Left renal pelvis (tissue), 4 donors: ENCODE data around the gene DLGAP1. TPM values are rescaled to one million over a fixed set of nuclear protein-coding genes. Genes with fewer than 3 reads are reported as not detected.
"Not testable (repeated sequence)": the region's sequence is repeated elsewhere in the genome, so short reads cannot be mapped to it uniquely, and the experiment has no call there.

Experiments used
- DNase-seq, 4 donors: peaks; one replicate each; pipeline ENCODE4 v3.0.0-alpha.2; 2013; ENCODE audit warnings: low read depth in 4 of 4, low spot score in 3 of 4
- polyA plus RNA-seq, 4 donors: library from polyadenylated mRNA; unstranded; fragments of 120-200 nt; gene quantifications; one replicate each; pipeline ENCODE4 v1.2.1, GENCODE V29; 2013; ENCODE audit not compliant: insufficient read length in 4 of 4

The DLGAP1 gene
- polyA plus RNA-seq, 4 donors, result 4.1 to 6.8 (median 4.5) TPM

DNA sequence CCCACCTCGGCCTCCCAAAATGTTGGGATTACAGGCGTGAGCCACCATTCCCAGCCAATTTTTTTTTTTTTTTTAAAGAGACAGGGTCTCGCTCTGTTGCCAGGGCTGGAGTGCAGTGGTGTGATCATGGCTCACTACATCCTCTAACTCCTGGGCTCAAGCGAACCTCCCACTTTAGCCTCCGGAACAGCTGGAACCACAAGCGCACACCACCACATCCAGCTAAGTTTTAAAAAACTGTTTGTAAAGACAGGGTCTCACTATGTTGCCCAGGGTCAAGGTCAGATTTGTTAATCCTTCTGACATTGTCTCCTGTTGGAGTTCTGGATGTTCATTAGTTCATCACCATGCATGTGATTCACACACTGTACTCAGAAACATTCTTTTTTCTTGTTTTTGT, 855.2 kb downstream of the DLGAP1 start:
- DNase-seq, result no peak

DNA sequence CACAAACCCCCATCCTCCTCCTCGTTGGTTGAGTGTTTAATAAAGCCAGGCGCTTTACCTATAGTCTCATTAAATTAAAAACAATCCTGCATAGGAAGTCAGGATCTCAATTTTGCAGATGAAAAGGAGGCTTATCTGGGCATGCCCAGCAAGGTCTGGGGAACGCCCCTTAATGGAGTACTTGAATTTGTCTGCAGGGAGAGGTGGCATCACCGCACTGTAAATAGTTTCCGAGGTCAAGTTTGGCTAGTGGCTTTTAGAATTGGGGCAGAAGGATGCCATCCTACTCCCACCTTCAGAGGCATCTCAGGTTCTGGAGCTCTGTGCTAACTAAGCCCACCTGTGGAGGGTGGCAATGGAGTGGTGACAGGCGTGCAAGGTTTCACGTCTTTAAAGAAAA, 855.9 kb downstream of the DLGAP1 start:
- no peak for DNase-seq

DNA sequence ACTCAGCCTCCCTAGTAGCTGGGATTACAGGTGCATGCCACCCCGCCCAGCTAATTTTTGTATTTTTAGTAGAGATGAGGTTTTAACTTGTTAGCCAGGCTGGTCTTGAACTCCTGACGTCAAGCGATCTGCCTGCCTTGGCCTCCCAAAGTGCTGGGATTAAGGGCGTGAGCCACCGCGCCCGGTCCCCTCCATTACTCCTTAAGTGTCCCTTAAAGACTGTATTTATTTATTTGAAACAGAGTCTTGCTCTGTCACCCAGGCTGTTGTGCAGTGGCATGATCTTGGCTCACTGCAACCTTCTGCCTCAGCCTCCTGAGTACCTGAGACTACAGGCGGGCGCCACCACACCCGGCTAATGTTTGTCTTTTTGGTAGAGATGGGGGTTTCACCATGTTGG, 856.5 kb downstream of the DLGAP1 start:
- DNase-seq, result no peak

DNA sequence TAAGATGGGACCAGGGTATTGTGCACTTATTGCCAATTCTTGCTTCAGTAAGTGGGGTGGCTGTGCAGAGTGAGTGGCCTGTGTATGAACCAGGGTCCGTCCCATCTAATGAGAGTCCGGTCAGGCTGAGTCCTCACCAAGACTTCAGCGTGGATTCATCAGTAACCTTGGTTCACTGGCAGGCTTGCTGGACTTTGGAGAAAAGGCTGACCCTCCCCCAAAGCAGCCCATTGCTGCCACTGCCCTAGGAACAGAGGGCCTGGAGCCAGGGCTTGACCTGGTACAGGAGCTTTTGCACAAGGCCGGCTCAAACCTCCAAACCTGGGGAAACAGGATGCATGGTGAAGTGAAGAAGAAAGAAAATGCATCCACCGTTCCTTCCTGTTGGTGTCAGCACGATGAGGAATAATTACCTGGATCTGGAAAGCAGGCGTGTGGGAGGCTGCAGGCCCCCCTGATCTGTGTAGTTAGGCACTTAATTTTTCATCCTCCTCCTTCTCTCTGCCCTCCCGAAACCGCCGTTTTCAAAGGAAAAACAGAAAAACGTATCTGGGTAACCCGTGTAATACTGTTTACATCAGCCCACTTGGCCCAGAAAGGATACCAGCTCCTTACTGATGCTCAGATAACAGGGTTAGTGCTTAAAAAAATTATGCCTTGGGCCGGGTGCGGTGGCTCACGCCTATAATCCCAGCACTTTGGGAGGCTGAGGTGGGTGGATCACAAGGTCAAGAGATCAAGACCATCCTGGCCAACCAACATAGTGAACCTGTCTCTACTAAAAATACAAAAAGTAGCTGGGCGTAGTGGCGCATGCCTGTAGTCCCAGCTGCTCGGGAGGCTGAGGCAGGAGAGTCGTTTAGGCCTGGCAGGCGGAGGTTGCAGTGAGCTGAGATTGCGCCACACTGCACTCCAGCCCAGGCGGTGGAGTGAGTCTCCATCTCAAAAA, 857.4 kb downstream of the DLGAP1 start:
- DNase-seq, result no peak

DNA sequence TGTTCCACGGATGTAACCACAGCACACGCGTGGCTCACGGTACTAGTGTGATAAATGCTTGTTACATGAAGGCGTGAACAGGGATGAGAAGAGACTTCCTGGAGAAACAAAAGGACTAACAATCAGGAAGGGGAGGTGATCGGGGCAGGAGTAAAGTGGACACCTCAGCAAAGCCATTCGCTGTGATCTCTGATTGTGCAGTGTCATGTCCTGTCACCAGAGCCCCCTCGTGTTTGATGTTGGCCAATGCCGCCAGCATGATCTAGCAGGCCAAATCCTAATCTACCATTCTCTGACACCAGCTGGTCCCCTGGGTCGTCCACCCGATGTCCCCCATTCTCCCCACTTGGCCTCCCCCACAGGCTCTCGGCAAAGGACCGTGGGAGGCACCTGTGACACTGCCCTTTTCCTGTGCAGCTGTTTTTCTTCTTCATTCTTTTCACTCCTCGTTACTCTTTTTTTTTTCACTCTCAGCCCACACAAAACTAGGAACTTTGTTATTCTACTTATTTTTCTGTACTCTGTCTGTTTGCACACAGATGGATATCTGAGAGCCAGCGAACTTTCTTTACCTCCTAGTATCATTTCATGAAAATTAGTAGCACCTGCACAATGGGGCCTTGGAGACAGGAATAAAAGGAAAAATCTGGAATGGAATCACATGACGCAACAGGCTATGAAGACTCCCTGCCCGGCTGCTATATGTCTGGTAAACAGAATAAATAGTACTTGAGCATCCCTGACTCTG, 858.3 kb downstream of the DLGAP1 start:
- no peak for DNase-seq

DNA sequence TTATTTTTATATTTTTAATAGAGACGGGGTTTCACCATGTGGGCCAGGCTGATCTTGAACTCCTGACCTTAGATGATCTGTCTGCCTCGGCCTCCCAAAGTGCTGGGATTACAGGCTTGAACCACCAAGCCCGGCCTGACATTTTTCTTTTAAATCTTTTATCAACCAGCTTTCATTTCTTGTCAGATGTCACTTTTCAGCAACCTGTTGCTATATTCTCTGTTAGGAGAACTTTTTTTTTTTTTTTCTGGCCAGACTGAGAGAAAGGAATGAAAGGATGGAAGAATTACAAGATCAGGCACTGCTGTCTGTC, 858.8 kb downstream of the DLGAP1 start:
- DNase-seq, result no peak

DNA sequence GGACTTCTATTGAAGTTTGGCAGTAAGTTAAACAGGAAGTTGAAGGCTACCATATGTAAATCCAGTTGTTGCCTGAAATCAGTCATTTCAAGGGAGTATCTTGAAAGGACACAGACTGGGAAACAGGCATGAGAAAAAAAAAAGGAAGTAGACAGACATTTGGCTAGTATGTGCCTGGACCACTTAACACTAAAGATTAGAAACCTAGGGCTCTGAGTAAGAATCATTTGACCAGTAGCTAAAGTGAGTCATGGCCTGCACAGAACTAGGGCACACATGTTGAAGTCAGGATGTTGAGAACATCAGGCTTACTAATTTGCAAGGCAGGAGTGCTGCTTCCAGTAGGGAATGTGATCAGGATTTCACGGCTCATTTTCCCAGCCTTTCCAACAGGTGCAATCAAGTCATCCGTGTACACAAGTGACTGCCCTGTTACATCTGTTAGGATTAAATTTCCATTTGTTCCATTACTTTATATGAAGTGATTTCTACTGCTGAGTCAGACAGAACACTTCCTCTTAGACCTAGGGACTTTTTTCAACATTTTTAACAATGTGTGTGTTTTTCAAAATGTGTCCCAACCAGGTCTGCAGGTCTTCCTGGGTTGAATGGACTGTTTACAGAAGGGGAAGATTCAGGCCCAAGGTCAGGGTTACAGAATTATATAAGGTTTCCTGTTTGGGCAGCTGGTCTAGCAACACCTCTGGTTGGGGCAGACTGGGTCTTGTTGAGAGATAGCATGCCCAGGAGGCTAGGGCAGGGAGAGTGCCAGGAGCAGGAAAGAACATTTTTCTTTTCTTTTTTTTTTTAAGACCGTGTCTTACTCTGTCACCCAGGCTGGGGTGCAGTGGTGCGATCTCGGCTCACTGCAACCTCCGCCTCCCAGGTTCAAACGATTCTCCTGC, 859.5 kb downstream of the DLGAP1 start:
- no peak for DNase-seq

DNA sequence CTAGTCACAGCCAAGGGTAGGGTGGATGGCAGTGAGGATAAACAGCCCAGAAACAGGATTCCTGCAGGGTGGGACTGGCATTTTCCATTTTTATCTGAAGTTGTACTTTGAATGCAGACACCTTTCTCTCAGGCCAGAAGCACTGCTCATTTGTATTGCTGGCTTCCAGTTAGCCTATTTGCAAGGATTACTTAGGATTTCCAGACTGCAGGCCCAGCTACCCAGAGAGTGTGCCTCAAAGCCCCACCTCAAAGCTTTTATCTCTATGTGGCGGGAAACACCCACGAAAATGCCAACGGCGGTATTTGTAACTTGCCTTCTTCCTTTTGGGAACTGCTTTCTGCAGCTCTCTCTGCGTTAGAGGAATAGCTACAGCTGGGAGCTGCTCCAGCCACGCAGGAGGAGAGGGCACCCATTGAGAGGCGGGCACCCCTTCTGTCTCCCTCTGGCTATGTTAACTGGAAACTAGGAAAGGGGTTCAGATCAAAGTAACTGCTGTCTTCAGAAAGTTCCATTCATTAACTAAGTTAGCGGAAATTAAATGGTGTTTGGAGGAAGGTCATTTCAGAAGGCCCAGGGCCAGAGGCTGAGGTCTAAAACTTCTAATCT, 860.2 kb downstream of the DLGAP1 start:
- DNase-seq, result no peak

DNA sequence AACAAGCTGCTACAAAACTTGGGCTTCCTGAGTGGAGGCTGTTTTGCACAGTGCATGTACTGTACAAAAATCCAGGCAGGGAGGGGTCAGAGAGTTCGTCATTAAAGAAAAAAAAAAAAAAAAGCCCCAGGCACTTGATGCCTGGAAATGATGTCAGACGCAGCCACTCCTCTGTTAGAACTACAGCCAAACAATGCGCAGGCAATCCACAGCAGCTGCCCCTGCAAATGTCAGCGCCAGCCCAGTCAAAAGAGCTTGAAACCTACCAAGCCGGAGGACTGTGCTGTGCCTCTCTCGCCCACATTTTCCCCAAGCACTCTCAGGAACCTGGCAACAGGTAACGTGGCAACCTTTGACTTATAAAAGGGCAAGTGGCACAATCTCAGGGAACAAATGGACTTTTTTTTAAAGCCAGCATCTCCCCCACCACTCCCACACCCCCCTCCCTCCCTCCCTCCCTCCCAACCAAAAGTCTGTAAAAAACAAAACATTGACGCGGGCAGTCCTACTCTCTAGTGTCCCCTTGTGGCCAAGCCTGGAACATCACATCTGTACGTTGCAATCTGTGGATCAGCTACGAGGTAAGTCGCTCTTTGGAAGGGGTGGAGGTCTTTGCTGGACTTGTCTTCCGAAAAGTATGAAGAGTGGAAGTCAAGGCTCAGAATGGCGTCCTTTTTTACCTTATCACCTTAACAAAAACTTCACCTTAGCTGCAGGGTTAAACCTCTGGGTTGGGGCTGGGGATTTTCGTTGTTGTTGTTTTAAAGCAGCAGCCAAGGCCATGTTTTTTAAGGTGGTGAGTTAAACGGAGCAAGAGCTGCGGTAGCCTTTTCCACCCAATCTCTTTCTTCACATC, 861.0 kb downstream of the DLGAP1 start:
- peak; percentile 88 to 91 (median 90) for DNase-seq

DNA sequence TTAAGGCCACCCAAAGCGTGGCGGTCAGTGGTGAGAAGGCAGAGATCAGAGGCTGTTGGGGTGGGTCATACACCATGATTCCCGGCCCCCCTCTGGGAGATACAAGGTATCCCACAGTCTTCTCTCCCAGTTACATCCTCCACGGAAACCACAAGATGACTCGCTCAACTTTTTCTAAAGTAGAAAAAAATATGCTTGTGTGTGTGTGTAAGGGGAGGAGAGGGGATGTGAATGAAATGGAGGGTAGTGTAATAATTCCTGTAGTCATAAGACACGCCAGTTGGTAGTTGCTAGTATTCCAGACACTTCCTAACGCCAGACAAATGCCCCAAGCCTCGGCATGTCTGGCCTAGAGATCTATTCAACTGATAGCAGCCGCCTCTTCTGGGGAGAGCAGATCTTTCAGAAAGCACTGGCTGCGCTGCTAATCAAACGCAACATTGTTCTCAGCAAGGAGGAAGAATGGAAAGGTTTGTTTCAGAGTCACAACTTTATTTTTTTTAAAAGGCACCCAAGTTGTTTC, 861.7 kb downstream of the DLGAP1 start:
- DNase-seq, result no peak

DNA sequence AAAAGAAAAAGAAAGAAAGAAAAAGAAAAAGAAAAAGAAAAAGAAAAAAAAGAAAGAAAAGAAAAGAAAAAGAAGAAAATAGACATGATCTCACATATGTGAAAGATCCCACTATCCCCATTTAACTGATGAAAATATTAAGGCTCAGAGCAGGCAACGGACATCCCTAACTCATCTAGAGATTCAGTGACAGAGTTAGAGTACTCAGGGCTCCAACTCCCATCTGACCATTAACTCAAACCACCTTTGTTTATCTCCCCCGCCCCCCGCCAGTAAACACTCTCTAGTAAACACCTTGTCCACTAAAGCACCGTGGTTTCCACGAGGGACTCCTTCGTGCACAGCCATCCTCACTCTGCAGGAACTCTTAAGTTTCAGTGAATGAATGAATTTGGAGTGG, 862.2 kb downstream of the DLGAP1 start:
- DNase-seq, result no peak

DNA sequence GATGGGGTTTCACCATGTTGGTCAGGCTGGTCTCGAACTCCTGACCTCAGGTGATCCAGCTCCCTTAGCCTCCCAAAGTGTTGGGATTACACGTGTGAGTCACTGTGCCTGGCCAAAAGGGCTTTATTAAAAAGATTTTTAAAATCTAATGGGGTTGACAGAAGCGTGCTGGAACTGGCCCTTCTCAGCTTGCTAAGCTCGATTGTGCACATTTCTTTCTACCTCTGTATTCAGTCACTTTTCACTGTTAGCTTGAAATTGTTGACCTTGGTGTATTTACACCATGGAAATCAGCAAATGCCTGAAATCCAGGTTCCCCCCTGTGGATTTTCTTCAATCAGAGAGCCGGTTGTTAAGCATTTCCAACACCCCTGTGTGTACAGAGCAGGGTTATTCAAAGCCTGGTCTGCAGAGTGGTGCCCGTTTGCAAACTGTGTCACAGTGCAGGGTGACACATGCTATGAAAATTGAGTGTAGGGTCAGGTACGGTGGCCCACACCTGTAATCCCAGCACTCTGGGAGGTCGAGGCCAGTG, 864.9 kb downstream of the DLGAP1 start:
- DNase-seq, result no peak

DNA sequence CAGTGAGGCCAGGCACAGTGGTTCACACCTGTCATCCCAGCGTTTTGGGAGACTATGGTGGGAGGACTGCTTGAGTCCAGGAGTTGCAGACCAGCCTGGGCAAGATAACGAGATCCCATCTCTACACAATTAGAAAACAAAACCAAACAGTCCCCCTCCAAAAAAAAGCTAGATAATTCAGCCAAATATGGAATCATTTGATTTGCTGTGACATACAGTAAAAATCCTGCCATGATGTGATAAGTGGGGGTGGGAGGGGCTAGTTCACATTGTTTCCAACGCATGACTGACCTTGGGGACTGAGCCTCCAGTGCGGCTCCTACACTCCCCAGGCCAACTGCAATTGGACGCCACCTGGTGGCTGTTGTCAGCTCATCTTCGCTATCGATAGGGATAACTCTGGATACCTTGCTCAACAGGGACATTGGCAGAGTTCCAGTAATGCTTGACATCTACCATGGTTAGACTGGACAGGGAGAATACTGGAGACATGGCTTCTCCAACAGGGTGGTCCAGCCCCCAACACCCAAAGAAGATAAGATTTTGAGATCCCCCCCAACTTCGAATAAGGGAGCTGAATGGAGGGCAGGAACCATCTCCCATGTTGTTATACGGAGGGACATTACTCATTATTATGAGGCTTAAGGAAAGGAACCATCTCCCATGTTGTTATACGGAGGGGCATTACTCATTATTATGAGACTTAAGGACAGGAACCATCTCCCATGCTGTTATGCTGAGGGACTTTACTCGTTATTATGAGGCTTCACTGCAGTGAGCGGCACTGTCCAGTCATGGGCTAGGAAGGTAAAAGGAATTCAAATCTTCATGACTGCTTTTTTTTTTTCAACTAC, 869.2 kb downstream of the DLGAP1 start:
- DNase-seq, result no peak

DNA sequence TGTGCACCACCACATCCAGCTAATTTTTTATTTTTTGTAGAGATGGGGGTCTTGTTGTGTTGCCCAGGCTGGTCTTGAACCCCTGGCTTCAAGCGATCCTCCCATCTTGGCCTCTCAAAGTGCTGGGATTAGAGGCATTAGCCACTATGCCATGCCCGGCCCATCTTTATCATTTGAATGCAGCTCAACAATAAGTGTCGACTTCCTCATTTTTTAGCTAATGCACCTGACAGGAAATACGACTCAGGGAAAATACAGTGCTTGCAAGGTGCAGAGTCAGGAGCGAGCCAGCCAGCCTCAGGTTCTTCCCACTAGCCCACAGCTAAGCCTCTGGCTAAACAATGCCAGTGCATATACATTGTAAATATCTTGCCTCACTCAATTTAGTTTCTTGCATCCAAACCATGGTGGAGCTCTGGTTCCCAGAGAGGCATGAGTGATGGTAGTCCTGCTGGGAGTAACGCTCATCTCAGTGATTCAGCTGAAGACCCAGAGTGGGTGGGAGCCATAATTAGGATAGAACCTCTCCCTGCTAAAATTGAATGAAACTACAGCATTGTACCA, 870.1 kb downstream of the DLGAP1 start:
- no peak for DNase-seq

DNA sequence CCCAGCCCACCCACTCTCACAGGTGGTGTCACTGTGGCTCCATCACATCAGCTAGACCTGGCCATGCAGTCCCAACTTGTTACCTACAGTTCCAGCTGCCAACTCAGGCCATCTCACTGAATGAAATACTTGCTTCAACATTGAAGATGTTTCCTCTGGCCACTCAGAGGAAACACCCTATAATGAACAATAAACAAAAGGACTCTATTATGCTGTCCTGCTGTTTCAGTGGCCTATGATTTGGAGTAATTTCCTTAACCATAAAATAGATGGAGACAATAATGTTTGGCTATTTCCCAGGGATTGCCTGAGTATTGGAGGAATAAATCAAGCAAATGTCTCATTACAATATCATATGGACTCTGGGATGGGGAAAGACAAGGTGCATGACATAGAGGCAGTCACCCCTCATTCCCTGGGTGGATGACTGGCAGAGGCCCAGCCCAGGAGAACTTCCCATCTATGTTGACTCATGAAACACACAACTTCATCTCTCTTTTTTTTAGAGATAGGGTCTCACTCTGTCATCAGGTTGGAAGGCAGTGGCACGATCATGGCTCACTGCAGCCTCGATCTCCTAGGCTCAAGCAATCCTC, 870.7 kb downstream of the DLGAP1 start:
- DNase-seq, result no peak

DNA sequence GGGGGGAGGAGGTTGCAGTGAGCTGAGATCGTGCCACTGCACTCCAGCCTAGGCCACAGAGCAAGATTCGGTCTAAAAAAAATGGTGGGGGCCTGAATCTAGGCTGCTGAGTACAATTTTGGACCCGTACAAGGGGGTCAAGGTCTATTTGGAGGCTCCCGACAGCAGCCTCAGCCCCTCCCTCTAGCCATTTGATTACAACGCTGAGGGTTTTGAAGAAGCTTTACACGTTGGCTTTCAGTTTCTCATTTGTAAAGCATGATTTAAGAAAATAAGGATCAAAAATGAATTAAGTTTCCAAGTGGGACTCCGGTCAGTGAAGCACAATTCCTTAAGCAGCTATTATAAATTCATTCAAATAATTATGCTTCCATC, 871.2 kb downstream of the DLGAP1 start:
- DNase-seq, result no peak

DNA sequence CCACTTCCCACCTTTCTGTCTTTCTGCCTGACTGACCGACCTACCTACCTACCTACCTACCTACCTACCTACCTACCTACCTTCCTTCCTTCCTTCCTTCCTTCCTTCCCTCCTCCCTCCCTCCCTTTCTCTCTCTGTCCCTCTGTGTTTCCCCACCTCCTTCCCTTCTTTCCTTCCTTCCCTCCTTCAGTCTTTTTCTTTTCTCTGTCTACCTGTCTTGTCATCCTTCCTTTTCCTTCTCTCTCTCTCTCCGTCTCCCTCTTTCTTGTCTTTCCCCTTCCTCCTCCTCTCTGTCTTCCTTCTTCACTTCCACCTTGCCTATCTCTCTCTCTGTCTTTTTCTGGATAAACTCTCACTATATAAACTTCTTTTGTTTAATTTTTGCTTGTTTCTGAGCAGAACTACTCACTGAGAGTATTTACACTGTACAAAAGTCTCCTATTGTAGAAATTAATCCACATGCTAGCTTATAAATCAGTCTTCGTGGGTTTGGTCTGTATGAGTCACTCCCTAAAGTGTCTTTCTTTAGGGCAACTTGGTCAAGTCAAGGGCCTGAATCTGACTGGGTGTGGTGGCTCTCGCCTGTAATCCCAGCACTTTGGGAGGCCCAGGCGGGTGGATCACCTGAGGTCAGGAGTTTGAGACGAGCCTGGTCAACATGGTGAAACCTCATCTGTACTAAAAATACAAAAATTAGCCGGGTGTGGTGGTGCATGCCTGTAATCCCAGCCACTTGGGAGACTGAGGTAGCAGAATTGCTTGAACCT, 871.8 kb downstream of the DLGAP1 start:
- DNase-seq, result not testable (repeated sequence)
